Umbilical cord (tissue), 2 donors: ENCODE measurements around the gene PROKR2. TPM values are rescaled to one million over a fixed set of nuclear protein-coding genes. Genes with fewer than 3 reads are reported as not detected.
A peak's percentile ranks its signal among the peaks of the same experiment; 100 is the strongest.

Source experiments
- DNase-seq: peaks from one replicate; pipeline ENCODE4 v3.0.0-alpha.2; 2015; ENCODE audit warnings: low spot score
- total RNA-seq: library from RNA; depleted of rRNA; stranded (reverse); fragments of >200 nt; gene quantifications from one replicate; pipeline ENCODE4 v1.2.3, GENCODE V29; 2014; ENCODE audit warnings: low replicate concordance; ENCODE audit not compliant: insufficient read depth

The PROKR2 gene
- total RNA-seq, result not detected

GRCh38 chr20:5316188-5317158, at the start of gene PROKR2:
Gene PROKR2 (minus strand): TSS chr20:5316954. CDS start chr20:5314369, 2,585 bp downstream.
- DNase-seq, result no peak

GRCh38 chr20:5364997-5365597, 48.3 kb upstream of the PROKR2 start:
- no peak for DNase-seq

- DNase-seq, result no peak
Measured at GRCh38 chr20:5364136-5364821, 47.5 kb upstream of the PROKR2 start.

GRCh38 chr20:5362771-5363170, 46.0 kb upstream of the PROKR2 start:
- no peak for DNase-seq

GRCh38 chr20:5361176-5361575, 44.4 kb upstream of the PROKR2 start:
- DNase-seq, result no peak

- peak; percentile 6 for DNase-seq
Measured at GRCh38 chr20:5357946-5358345, 41.2 kb upstream of the PROKR2 start.

- DNase-seq, result no peak
Measured at GRCh38 chr20:5356941-5357340, 40.2 kb upstream of the PROKR2 start.

GRCh38 chr20:5354901-5355300, 38.1 kb upstream of the PROKR2 start:
- no peak for DNase-seq

- no peak for DNase-seq
Measured at GRCh38 chr20:5353624-5354496, 37.1 kb upstream of the PROKR2 start.

GRCh38 chr20:5349448-5349847, 32.7 kb upstream of the PROKR2 start:
- DNase-seq, result no peak

- DNase-seq, result no peak
Measured at GRCh38 chr20:5342021-5342420, 25.3 kb upstream of the PROKR2 start.

- no peak for DNase-seq
Measured at GRCh38 chr20:5331340-5331739, 14.6 kb upstream of the PROKR2 start.

- DNase-seq, result no peak
Measured at GRCh38 chr20:5328268-5328667, 11.5 kb upstream of the PROKR2 start.

GRCh38 chr20:5327356-5327755, 10.6 kb upstream of the PROKR2 start:
- peak; percentile 47 for DNase-seq

GRCh38 chr20:5315807-5316187, 957 bp downstream of the PROKR2 start:
- DNase-seq, result no peak

- DNase-seq, result no peak
Measured at GRCh38 chr20:5313916-5314315, 2.8 kb downstream of the PROKR2 start.

- DNase-seq, result no peak
Measured at GRCh38 chr20:5312518-5312917, 4.2 kb downstream of the PROKR2 start.

GRCh38 chr20:5309971-5310370, 6.8 kb downstream of the PROKR2 start:
- DNase-seq, result no peak

GRCh38 chr20:5298811-5299210, 17.9 kb downstream of the PROKR2 start:
- DNase-seq, result no peak

GRCh38 chr20:5297280-5298004, 19.3 kb downstream of the PROKR2 start:
- DNase-seq, result no peak

- no peak for DNase-seq
Measured at GRCh38 chr20:5290596-5290995, 26.2 kb downstream of the PROKR2 start.
